GM23248 (cell line): ENCODE measurements around the gene OPRD1.

ENCODE experiments used
- EZH2 ChIP-seq: fragments of 200-600 bp; sonication (generic); IDR thresholded peaks from 2 replicates; pipeline ENCODE4 v1.6.1; 2018; ENCODE audit warnings: antibody characterized with exemption, mild to moderate bottlenecking; ENCODE audit not compliant: insufficient read depth, poor library complexity, severe bottlenecking
- EZH2phosphoT487 ChIP-seq: fragments of 200-600 bp; sonication (generic); IDR thresholded peaks from 2 replicates; pipeline ENCODE4 v1.6.1; 2018; ENCODE audit warnings: antibody characterized with exemption, moderate library complexity, mild to moderate bottlenecking, low read depth; ENCODE audit not compliant: insufficient read depth

- TF ChIP-seq EZH2phosphoT487 (no peak), EZH2 (no peak)
These were observed 74.2 kb downstream of the OPRD1 start for GRCh38 chr1:28885977-28886730.
